ENCODE results near the gene WDR26.

DNA sequence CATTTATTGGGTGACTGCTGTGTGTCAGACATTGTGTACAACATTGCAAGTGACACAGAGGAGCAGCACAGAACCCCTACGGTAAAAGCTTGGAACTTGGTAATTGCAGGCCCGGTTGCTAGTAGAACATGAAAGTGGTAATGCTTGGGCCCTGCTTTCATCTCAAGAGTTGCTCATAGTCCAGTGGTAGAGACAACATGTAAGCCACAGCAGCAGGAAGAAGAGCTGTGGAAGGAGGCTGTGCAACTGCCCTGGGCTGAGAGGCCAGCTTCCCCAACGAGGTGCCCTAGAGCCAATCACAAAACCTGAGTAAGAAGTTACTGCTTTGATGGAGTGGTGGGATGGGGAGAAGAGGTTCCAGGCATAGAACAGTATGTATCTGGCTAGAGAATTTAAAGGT lies 59.5 kb downstream of the WDR26 start:
- TF ChIP-seq, protein P1, sequence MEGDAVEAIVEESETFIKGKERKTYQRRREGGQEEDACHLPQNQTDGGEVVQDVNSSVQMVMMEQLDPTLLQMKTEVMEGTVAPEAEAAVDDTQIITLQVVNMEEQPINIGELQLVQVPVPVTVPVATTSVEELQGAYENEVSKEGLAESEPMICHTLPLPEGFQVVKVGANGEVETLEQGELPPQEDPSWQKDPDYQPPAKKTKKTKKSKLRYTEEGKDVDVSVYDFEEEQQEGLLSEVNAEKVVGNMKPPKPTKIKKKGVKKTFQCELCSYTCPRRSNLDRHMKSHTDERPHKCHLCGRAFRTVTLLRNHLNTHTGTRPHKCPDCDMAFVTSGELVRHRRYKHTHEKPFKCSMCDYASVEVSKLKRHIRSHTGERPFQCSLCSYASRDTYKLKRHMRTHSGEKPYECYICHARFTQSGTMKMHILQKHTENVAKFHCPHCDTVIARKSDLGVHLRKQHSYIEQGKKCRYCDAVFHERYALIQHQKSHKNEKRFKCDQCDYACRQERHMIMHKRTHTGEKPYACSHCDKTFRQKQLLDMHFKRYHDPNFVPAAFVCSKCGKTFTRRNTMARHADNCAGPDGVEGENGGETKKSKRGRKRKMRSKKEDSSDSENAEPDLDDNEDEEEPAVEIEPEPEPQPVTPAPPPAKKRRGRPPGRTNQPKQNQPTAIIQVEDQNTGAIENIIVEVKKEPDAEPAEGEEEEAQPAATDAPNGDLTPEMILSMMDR (conservative IDR thresholded peaks at IDR 0.05; ENCODE audit: low read depth, low read length) = no peak
- TF ChIP-seq, protein P2, sequence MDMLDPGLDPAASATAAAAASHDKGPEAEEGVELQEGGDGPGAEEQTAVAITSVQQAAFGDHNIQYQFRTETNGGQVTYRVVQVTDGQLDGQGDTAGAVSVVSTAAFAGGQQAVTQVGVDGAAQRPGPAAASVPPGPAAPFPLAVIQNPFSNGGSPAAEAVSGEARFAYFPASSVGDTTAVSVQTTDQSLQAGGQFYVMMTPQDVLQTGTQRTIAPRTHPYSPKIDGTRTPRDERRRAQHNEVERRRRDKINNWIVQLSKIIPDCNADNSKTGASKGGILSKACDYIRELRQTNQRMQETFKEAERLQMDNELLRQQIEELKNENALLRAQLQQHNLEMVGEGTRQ (IDR thresholded peaks at IDR 0.05; ENCODE audit: low read depth, low read length) = no peak
- TF ChIP-seq MAZ (IDR thresholded peaks at IDR 0.05; ENCODE audit: borderline replicate concordance, low read depth, low read length) (no peak), CEBPB (IDR thresholded peaks at IDR 0.05; ENCODE audit: low read depth, low read length) (no peak)
